GOT3 (cell line): ENCODE data around the gene TMEM163.
"Not testable (repeated sequence)": the region's sequence is repeated elsewhere in the genome, so short reads cannot be mapped to it uniquely, and the experiment has no call there.

ENCODE experiments used
- DNase-seq: peaks from one replicate; lab custom pipeline; 2025; ENCODE audit warnings: mixed read lengths; lab: John Stamatoyannopoulos, UW

Gene TMEM163

GRCh38 chr2:134490559-134490958, 228.2 kb downstream of the TMEM163 start:
- no peak for DNase-seq

GRCh38 chr2:134489732-134490384, 228.9 kb downstream of the TMEM163 start:
- DNase-seq, result no peak

- no peak for DNase-seq
These were observed 235.9 kb downstream of the TMEM163 start for GRCh38 chr2:134482766-134483340.

- no peak for DNase-seq
These were observed 236.6 kb downstream of the TMEM163 start for GRCh38 chr2:134482131-134482723.

GRCh38 chr2:134479696-134480330, 239.0 kb downstream of the TMEM163 start:
- no peak for DNase-seq

GRCh38 chr2:134476982-134477381, 241.8 kb downstream of the TMEM163 start:
- not testable (repeated sequence) for DNase-seq

GRCh38 chr2:134470561-134471168, 248.1 kb downstream of the TMEM163 start:
- DNase-seq, result no peak

- no peak for DNase-seq
These were observed 249.2 kb downstream of the TMEM163 start for GRCh38 chr2:134469516-134470115.

- no peak for DNase-seq
These were observed 250.0 kb downstream of the TMEM163 start for GRCh38 chr2:134468776-134469175.

- DNase-seq, result no peak
These were observed 250.6 kb downstream of the TMEM163 start for GRCh38 chr2:134468164-134468563.

- no peak for DNase-seq
These were observed 252.7 kb downstream of the TMEM163 start for GRCh38 chr2:134466141-134466540.

- DNase-seq, result no peak
These were observed 253.3 kb downstream of the TMEM163 start for GRCh38 chr2:134465228-134466105.

- no peak for DNase-seq
These were observed 255.1 kb downstream of the TMEM163 start for GRCh38 chr2:134463699-134464022.

GRCh38 chr2:134462791-134463698, 255.8 kb downstream of the TMEM163 start:
- no peak for DNase-seq

- DNase-seq, result no peak
These were observed 256.5 kb downstream of the TMEM163 start for GRCh38 chr2:134462275-134462674.

GRCh38 chr2:134461511-134461910, 257.3 kb downstream of the TMEM163 start:
- DNase-seq, result no peak

- DNase-seq, result no peak
These were observed 258.2 kb downstream of the TMEM163 start for GRCh38 chr2:134460583-134460998.

- DNase-seq, result no peak
These were observed 258.9 kb downstream of the TMEM163 start for GRCh38 chr2:134459706-134460406.

GRCh38 chr2:134458950-134459349, 259.9 kb downstream of the TMEM163 start:
- DNase-seq, result no peak

- no peak for DNase-seq
These were observed 260.3 kb downstream of the TMEM163 start for GRCh38 chr2:134458473-134458853.
